Activated CD8-positive, alpha-beta memory T cell treated with anti-CD3 and anti-CD28 coated beads, Interleukin-2, amount 10 ng/mL, durations not matched to agents 7 days and 5 days (primary cell): Measurements from ENCODE around the gene KCNK5. TPM values are rescaled to one million over a fixed set of nuclear protein-coding genes. Genes with fewer than 3 reads are reported as not detected.
A peak's percentile ranks its signal among the peaks of the same experiment; 100 is the strongest.

Experiments
- ATAC-seq: fragments of 150-1000 bp; cut with Tn5 transposase; one replicate; pipeline ENCODE4 v1.10.0; 2021; ENCODE audit warnings: moderate library complexity
- CTCF ChIA-PET: fragments of 350-600 bp; sonication (Branson Sonifier 250); formaldehyde crosslinking; loops from one replicate; lab custom pipeline; 2021; ENCODE audit warnings: antibody characterized with exemption; lab: Charles Lee
- DNase-seq: peaks from one replicate; pipeline ENCODE4 v3.0.0-alpha.2; 2020
- H3K27ac Mint-ChIP-seq: one replicate; pipeline ENCODE4 v1.8.0; 2021; ENCODE audit warnings: mild to moderate bottlenecking, mixed read lengths
- H3K27me3 Mint-ChIP-seq: one replicate; pipeline ENCODE4 v1.8.0; 2021; ENCODE audit warnings: mixed read lengths
- H3K36me3 Mint-ChIP-seq: one replicate; pipeline ENCODE4 v1.8.0; 2021; ENCODE audit warnings: mild to moderate bottlenecking, mixed read lengths
- H3K4me1 Mint-ChIP-seq: one replicate; pipeline ENCODE4 v1.8.0; 2021; ENCODE audit warnings: mixed read lengths
- H3K4me3 Mint-ChIP-seq: one replicate; pipeline ENCODE4 v1.8.0; 2021; ENCODE audit warnings: mild to moderate bottlenecking, moderate library complexity, mixed read lengths
- H3K9me3 Mint-ChIP-seq: one replicate; pipeline ENCODE4 v1.8.0; 2022; ENCODE audit warnings: low read depth, mixed read lengths
- total RNA-seq, 2 experiments: library from RNA; stranded (reverse); gene quantifications; one replicate each; pipeline ENCODE4 v1.2.3, GENCODE V29; 2021

Gene KCNK5
- total RNA-seq, 2 experiments from 2014 or later: 19.1 to 30.8 TPM

- H3K9me3 Mint-ChIP-seq: no peaks in the 10 kb centered on the region
- ATAC-seq: no peak
- peaks cover 12% of the 10 kb centered on the region for H3K36me3 Mint-ChIP-seq
- peaks cover 71% of the 10 kb centered on the region for H3K4me1 Mint-ChIP-seq
- no peak for DNase-seq
- H3K4me3 Mint-ChIP-seq: no peak overlapping the region
- CTCF ChIA-PET: no interaction called here
- no peaks in the 10 kb centered on the region for H3K27me3 Mint-ChIP-seq
- H3K27ac Mint-ChIP-seq: peak overlapping the region; percentile 7
Observed at GRCh38 chr6:39209360-39209811, 19.9 kb downstream of the KCNK5 start.

- CTCF ChIA-PET: interaction anchor here (2.5 kb wide), 1 partner anchor 42 kb away, joined by 6 read pairs; no protein-coding TSS in a partner anchor
- peaks cover 72% of the 10 kb centered on the region for H3K4me1 Mint-ChIP-seq
Observed at GRCh38 chr6:39208223-39208739, 21.0 kb downstream of the KCNK5 start.

GRCh38 chr6:39207416-39208222, 21.7 kb downstream of the KCNK5 start:
- DNase-seq: no peak
- ATAC-seq: no peak
- Mint-ChIP-seq H3K9me3 (no peaks in the 10 kb centered on the region), H3K36me3 (peaks cover 3% of the 10 kb centered on the region), H3K27ac (no peak overlapping the region), H3K4me3 (no peak overlapping the region), H3K27me3 (no peaks in the 10 kb centered on the region), H3K4me1 (peaks cover 72% of the 10 kb centered on the region)
- CTCF ChIA-PET: interaction anchor here (1.0 to 2.5 kb wide), 3 partner anchors 10 to 41 kb away, joined by 3 to 7 read pairs (median 6); no protein-coding TSS in a partner anchor

More at GRCh38 chr6:39208223-39208739, 21.0 kb downstream of the KCNK5 start:
- Mint-ChIP-seq H3K9me3 (no peaks in the 10 kb centered on the region), H3K4me3 (no peak overlapping the region), H3K36me3 (peaks cover 6% of the 10 kb centered on the region), H3K27ac (peak overlapping the region; percentile 49), H3K27me3 (no peaks in the 10 kb centered on the region)
- DNase-seq (no peak), ATAC-seq (no peak)

GRCh38 chr6:39206250-39206721, 23.0 kb downstream of the KCNK5 start:
- H3K4me3 Mint-ChIP-seq: no peak overlapping the region
- CTCF ChIA-PET: interaction anchor here (1.0 to 2.5 kb wide), 3 partner anchors 11 to 40 kb away, joined by 3 to 7 read pairs (median 6); no protein-coding TSS in a partner anchor
- H3K27me3 Mint-ChIP-seq: no peaks in the 10 kb centered on the region
- no peak for DNase-seq
- peaks cover 68% of the 10 kb centered on the region for H3K4me1 Mint-ChIP-seq
- no peak overlapping the region for H3K27ac Mint-ChIP-seq
- H3K9me3 Mint-ChIP-seq: no peaks in the 10 kb centered on the region
- ATAC-seq: no peak
- peaks cover 6% of the 10 kb centered on the region for H3K36me3 Mint-ChIP-seq

GRCh38 chr6:39204646-39205244, 24.5 kb downstream of the KCNK5 start:
- DNase-seq: no peak
- Mint-ChIP-seq H3K27me3 (no peaks in the 10 kb centered on the region), H3K36me3 (peaks cover 6% of the 10 kb centered on the region), H3K9me3 (no peaks in the 10 kb centered on the region), H3K4me3 (no peak overlapping the region), H3K4me1 (peaks cover 54% of the 10 kb centered on the region), H3K27ac (no peak overlapping the region)
- CTCF ChIA-PET: interaction anchor here (1.6 kb wide), 1 partner anchor 15 kb away, joined by 3 read pairs; no protein-coding TSS in a partner anchor
- no peak for ATAC-seq

- Mint-ChIP-seq H3K27ac (peak overlapping the region; percentile 6), H3K9me3 (no peaks in the 10 kb centered on the region), H3K27me3 (no peaks in the 10 kb centered on the region), H3K36me3 (peaks cover 6% of the 10 kb centered on the region), H3K4me3 (no peak overlapping the region), H3K4me1 (peaks cover 48% of the 10 kb centered on the region)
- DNase-seq (no peak), ATAC-seq (no peak)
- CTCF ChIA-PET: interaction anchor here (1.4 to 1.6 kb wide), 2 partner anchors 14 to 35 kb away, joined by 3 read pairs; no protein-coding TSS in a partner anchor
Observed at GRCh38 chr6:39204160-39204495, 25.1 kb downstream of the KCNK5 start.

- DNase-seq (no peak), ATAC-seq (no peak)
- H3K4me1 Mint-ChIP-seq: peaks cover 46% of the 10 kb centered on the region
- no peak overlapping the region for H3K4me3 Mint-ChIP-seq
- peak overlapping the region; percentile 24 for H3K27ac Mint-ChIP-seq
- peaks cover 6% of the 10 kb centered on the region for H3K36me3 Mint-ChIP-seq
- H3K27me3 Mint-ChIP-seq: no peaks in the 10 kb centered on the region
- CTCF ChIA-PET: interaction anchor here (0.8 to 2.0 kb wide), 4 partner anchors 11 to 35 kb away, joined by 3 to 6 read pairs (median 4); no protein-coding TSS in a partner anchor
- H3K9me3 Mint-ChIP-seq: no peaks in the 10 kb centered on the region
Observed at GRCh38 chr6:39203436-39204159, 25.7 kb downstream of the KCNK5 start.

- Mint-ChIP-seq H3K36me3 (peaks cover 6% of the 10 kb centered on the region), H3K4me3 (no peak overlapping the region), H3K27ac (no peak overlapping the region), H3K9me3 (no peaks in the 10 kb centered on the region), H3K27me3 (no peaks in the 10 kb centered on the region), H3K4me1 (peaks cover 38% of the 10 kb centered on the region)
- no peak for ATAC-seq
- CTCF ChIA-PET: interaction anchor here (1.1 to 2.0 kb wide), 5 partner anchors 9 to 101 kb away, joined by 3 to 6 read pairs (median 4); no protein-coding TSS in a partner anchor
- no peak for DNase-seq
Observed at GRCh38 chr6:39202166-39202565, 27.1 kb downstream of the KCNK5 start.

- no peak for DNase-seq
- Mint-ChIP-seq H3K27ac (no peak overlapping the region), H3K9me3 (no peaks in the 10 kb centered on the region), H3K27me3 (no peaks in the 10 kb centered on the region), H3K4me3 (no peak overlapping the region), H3K4me1 (peaks cover 25% of the 10 kb centered on the region), H3K36me3 (peaks cover 6% of the 10 kb centered on the region)
- CTCF ChIA-PET: interaction anchor here (1.3 to 1.5 kb wide), 2 partner anchors 11 to 102 kb away, joined by 3 to 5 read pairs; no protein-coding TSS in a partner anchor
- ATAC-seq: no peak
Observed at GRCh38 chr6:39200498-39201020, 28.7 kb downstream of the KCNK5 start.

GRCh38 chr6:39199976-39200375, 29.3 kb downstream of the KCNK5 start:
- CTCF ChIA-PET: interaction anchor here (1.3 kb wide), 1 partner anchor 103 kb away, joined by 5 read pairs; no protein-coding TSS in a partner anchor
- DNase-seq (no peak), ATAC-seq (no peak)
- Mint-ChIP-seq H3K36me3 (peaks cover 12% of the 10 kb centered on the region), H3K4me3 (no peak overlapping the region), H3K4me1 (peaks cover 22% of the 10 kb centered on the region), H3K27me3 (no peaks in the 10 kb centered on the region), H3K9me3 (no peaks in the 10 kb centered on the region), H3K27ac (no peak overlapping the region)

GRCh38 chr6:39199231-39199940, 29.9 kb downstream of the KCNK5 start:
- no peak overlapping the region for H3K4me3 Mint-ChIP-seq

GRCh38 chr6:39198528-39198927, 30.7 kb downstream of the KCNK5 start:
- H3K9me3 Mint-ChIP-seq: no peaks in the 10 kb centered on the region
- H3K27me3 Mint-ChIP-seq: no peaks in the 10 kb centered on the region
- no peak for ATAC-seq
- H3K4me3 Mint-ChIP-seq: no peak overlapping the region
- peaks cover 23% of the 10 kb centered on the region for H3K36me3 Mint-ChIP-seq
- no peak for DNase-seq
- CTCF ChIA-PET: interaction anchor here (1.0 kb wide), 1 partner anchor 32 kb away, joined by 3 read pairs; no protein-coding TSS in a partner anchor
- H3K27ac Mint-ChIP-seq: no peak overlapping the region
- H3K4me1 Mint-ChIP-seq: peaks cover 11% of the 10 kb centered on the region

More at GRCh38 chr6:39199231-39199940, 29.9 kb downstream of the KCNK5 start:
- CTCF ChIA-PET: interaction anchor here (1.3 kb wide), 1 partner anchor 104 kb away, joined by 5 read pairs; no protein-coding TSS in a partner anchor
- DNase-seq (no peak), ATAC-seq (no peak)
- peaks cover 17% of the 10 kb centered on the region for H3K36me3 Mint-ChIP-seq
- peaks cover 20% of the 10 kb centered on the region for H3K4me1 Mint-ChIP-seq
- no peak overlapping the region for H3K27ac Mint-ChIP-seq
- H3K9me3 Mint-ChIP-seq: no peaks in the 10 kb centered on the region
- H3K27me3 Mint-ChIP-seq: no peaks in the 10 kb centered on the region
